ENCODE data around the gene DCAF5. TPM values are rescaled to one million over a fixed set of nuclear protein-coding genes. Genes with fewer than 3 reads are reported as not detected.

DCAF5 gene
- polyA plus RNA-seq, 1 donor (not counting 4 experiments of a cell fraction or from before 2014, with no cell fraction given), result 29.5 TPM

DNA sequence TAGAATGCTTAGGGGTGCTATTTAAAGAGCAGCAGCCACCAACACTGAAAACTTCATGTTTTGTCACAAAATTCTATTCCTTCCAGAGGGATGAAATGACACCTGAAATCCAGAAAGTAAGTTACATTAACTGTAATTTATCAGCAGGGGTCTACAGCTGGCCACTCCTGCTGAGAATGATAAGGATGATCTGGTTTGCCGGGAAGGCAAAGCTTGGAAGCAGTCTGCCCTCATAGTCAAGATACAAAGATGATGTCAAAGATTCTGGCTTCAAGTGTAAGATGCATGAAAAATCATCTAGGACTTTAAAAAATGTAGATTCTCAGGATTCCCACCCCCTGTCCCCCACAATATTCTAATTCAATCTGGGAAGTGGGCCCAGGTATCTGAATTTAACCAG lies 58.4 kb downstream of the DCAF5 start:
- no peak for DNase-seq (ENCODE audit: low read depth, low spot score)
- H3K4me1 ChIP-seq (ENCODE audit: control insufficient read depth, extremely low read depth, insufficient read depth, low read length), result peaks cover 15% of the 10 kb centered on the region
- FAIRE-seq, result no peak
- H4K20me1 ChIP-seq (ENCODE audit: control insufficient read depth, extremely low read depth, insufficient read depth, low read length), result no peaks in the 10 kb centered on the region
- H3K4me3 ChIP-seq (ENCODE audit: control insufficient read depth in 2 of 3, extremely low read depth in 1 of 3, insufficient read depth in 2 of 3, low read depth in 1 of 3, low read length in 3 of 3), result no peak overlapping the region
- TF ChIP-seq, protein P1, sequence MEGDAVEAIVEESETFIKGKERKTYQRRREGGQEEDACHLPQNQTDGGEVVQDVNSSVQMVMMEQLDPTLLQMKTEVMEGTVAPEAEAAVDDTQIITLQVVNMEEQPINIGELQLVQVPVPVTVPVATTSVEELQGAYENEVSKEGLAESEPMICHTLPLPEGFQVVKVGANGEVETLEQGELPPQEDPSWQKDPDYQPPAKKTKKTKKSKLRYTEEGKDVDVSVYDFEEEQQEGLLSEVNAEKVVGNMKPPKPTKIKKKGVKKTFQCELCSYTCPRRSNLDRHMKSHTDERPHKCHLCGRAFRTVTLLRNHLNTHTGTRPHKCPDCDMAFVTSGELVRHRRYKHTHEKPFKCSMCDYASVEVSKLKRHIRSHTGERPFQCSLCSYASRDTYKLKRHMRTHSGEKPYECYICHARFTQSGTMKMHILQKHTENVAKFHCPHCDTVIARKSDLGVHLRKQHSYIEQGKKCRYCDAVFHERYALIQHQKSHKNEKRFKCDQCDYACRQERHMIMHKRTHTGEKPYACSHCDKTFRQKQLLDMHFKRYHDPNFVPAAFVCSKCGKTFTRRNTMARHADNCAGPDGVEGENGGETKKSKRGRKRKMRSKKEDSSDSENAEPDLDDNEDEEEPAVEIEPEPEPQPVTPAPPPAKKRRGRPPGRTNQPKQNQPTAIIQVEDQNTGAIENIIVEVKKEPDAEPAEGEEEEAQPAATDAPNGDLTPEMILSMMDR (optimal IDR thresholded peaks at IDR 0.05 in 1 of 3, IDR thresholded peaks at IDR 0.05 in 1 of 3, conservative IDR thresholded peaks at IDR 0.05 in 1 of 3; ENCODE audit: extremely low read depth in 1 of 3, insufficient read depth in 2 of 3, low read length in 3 of 3), result no peak
- no peak for TF ChIP-seq EZH2 (IDR thresholded peaks at IDR 0.05; ENCODE audit: low read length)
- H3K36me3 ChIP-seq (ENCODE audit: control insufficient read depth in 2 of 2, extremely low read depth in 1 of 2, insufficient read depth in 2 of 2, low read length in 2 of 2), result peaks cover 5 to 9% of the 10 kb centered on the region in 2 experiments
- no peak overlapping the region for H2AFZ ChIP-seq (ENCODE audit: control insufficient read depth, low read length)
- no peaks in the 10 kb centered on the region for H3K27me3 ChIP-seq (ENCODE audit: control insufficient read depth, extremely low read depth, insufficient read depth, low read length)
- dilution Hi-C loops (cut with MboI; ENCODE audit: extremely low pct_ligation_motif_present, low sequenced_read_pairs), result no loop called here
- no peaks in the 10 kb centered on the region for H3K9me1 ChIP-seq (ENCODE audit: control insufficient read depth, extremely low read depth, insufficient read depth, low read length)
- H3K4me2 ChIP-seq (ENCODE audit: control insufficient read depth, extremely low read depth, insufficient read depth, low read depth, low read length), result no peak overlapping the region
- no peak overlapping the region for H3K9ac ChIP-seq (ENCODE audit: control insufficient read depth, extremely low read depth, insufficient read depth, low read length)
- H3K79me2 ChIP-seq (ENCODE audit: control insufficient read depth, insufficient read depth, low read length), result peaks cover 4% of the 10 kb centered on the region
- no peaks in the 10 kb centered on the region for H3K9me3 ChIP-seq (ENCODE audit: control insufficient read depth, low read depth, low read length)
- H3K27ac ChIP-seq (ENCODE audit: control insufficient read depth, insufficient read depth, low read length), result no peak overlapping the region

DNA sequence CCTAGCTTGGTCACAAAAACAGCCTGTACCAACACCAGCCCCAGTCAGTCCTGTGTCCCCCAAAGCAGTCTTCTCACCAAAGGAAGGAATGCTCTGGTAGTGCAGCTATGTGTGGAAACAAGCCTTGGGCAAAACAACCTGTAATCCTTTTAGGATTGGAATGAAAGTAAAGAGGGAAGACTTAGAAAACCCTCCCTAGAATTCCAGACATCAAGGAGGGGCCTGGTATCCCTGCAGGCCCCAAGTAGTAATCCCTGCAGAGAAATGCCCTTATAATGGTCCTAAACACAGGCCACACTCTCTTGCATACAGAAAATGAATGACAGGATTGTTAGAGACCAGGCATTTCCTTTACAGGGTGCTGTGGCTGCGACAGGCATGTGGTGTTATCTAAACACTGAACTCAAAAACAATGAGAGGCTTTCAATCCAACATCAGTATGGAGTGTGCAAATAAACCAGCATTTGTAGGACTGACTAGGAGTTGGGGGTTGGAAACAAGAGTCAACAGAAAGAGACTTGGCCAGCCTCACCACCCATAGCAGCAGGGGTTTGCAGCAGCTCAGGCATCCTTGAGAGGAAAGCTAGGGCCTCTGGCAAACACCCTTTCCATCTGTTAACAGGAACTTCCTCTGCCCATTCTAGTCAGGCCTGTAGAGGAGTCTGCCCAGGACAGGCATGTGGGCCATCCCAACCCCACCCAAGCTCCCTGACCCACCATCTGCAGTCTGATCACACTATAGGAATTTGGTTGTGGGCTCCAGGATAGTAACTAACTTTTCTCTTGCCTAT lies 59.1 kb downstream of the DCAF5 start:
- Histone ChIP-seq H3K9ac (ENCODE audit: control insufficient read depth, extremely low read depth, insufficient read depth, low read length) (no peak overlapping the region), H3K4me1 (ENCODE audit: control insufficient read depth, extremely low read depth, insufficient read depth, low read length) (peaks cover 20% of the 10 kb centered on the region), H3K79me2 (ENCODE audit: control insufficient read depth, insufficient read depth, low read length) (peaks cover 4% of the 10 kb centered on the region), H2AFZ (ENCODE audit: control insufficient read depth, low read length) (no peak overlapping the region), H3K27ac (ENCODE audit: control insufficient read depth, insufficient read depth, low read length) (no peak overlapping the region), H4K20me1 (ENCODE audit: control insufficient read depth, extremely low read depth, insufficient read depth, low read length) (no peaks in the 10 kb centered on the region), H3K4me3 (ENCODE audit: control insufficient read depth in 2 of 3, extremely low read depth in 1 of 3, insufficient read depth in 2 of 3, low read depth in 1 of 3, low read length in 3 of 3) (no peak overlapping the region), H3K9me3 (ENCODE audit: control insufficient read depth, low read depth, low read length) (no peaks in the 10 kb centered on the region), H3K9me1 (ENCODE audit: control insufficient read depth, extremely low read depth, insufficient read depth, low read length) (no peaks in the 10 kb centered on the region), H3K36me3 (ENCODE audit: control insufficient read depth in 2 of 2, extremely low read depth in 1 of 2, insufficient read depth in 2 of 2, low read length in 2 of 2) (peaks cover 8 to 9% of the 10 kb centered on the region in 2 experiments), H3K4me2 (ENCODE audit: control insufficient read depth, extremely low read depth, insufficient read depth, low read depth, low read length) (no peak overlapping the region), H3K27me3 (ENCODE audit: control insufficient read depth, extremely low read depth, insufficient read depth, low read length) (no peaks in the 10 kb centered on the region)
- dilution Hi-C loops (cut with MboI; ENCODE audit: extremely low pct_ligation_motif_present, low sequenced_read_pairs), result no loop called here
- FAIRE-seq (no peak), DNase-seq (ENCODE audit: low read depth, low spot score) (no peak)
- TF ChIP-seq, protein P1 (optimal IDR thresholded peaks at IDR 0.05 in 1 of 3, IDR thresholded peaks at IDR 0.05 in 1 of 3, conservative IDR thresholded peaks at IDR 0.05 in 1 of 3; ENCODE audit: extremely low read depth in 1 of 3, insufficient read depth in 2 of 3, low read length in 3 of 3), result no peak
- TF ChIP-seq EZH2 (IDR thresholded peaks at IDR 0.05; ENCODE audit: low read length), result no peak
